ENCODE measurements around the gene ABCD4. TPM values are rescaled to one million over a fixed set of nuclear protein-coding genes. Genes with fewer than 3 reads are reported as not detected.

Gene ABCD4
- polyA plus RNA-seq, 2 of the 4 experiments (the other 2 are of a cell fraction), result 13.9 to 35.8 TPM

- POLR2A ChIA-PET, result no interaction called here
- WGBS (ENCODE audit: missing lambda C conversion rate), result 83% methylated on average over 10 of the region's 10 CpGs
- Histone ChIP-seq H3K4me1 (peaks cover 2% of the 10 kb centered on the region; the same call in 1 of the 3 replicates), H3K4me2 (no peak overlapping the region), H3K27ac (no peak overlapping the region), H3K9me3 (no peaks in the 10 kb centered on the region), H3K4me3 (no peak overlapping the region)
- FAIRE-seq, result no peak
- TF ChIP-seq EHF (CRISPR knock-in tag; IDR thresholded peaks at IDR 0.05) (no peak), JUN (IDR thresholded peaks at IDR 0.05) (no peak), FOSB (CRISPR knock-in tag; IDR thresholded peaks at IDR 0.05) (no peak), TFCP2L1 (CRISPR knock-in tag; IDR thresholded peaks at IDR 0.05) (no peak), TP53 (CRISPR knock-in tag; IDR thresholded peaks at IDR 0.05) (no peak), ZC3H11A (IDR thresholded peaks at IDR 0.05) (no peak), GATA3 (IDR thresholded peaks at IDR 0.05; ENCODE audit: borderline replicate concordance) (no peak), ELK1 (IDR thresholded peaks at IDR 0.05; ENCODE audit: low read depth, low read length) (no peak), CHD2 (IDR thresholded peaks at IDR 0.05; ENCODE audit: low read length, partially characterized antibody) (no peak), HOXB5 (CRISPR knock-in tag; IDR thresholded peaks at IDR 0.05) (no peak), EP300 (IDR thresholded peaks at IDR 0.05) (no peak), USF2 (IDR thresholded peaks at IDR 0.05) (no peak), CBX2 (IDR thresholded peaks at IDR 0.05; ENCODE audit: borderline replicate concordance, low read depth) (no peak), MAFK (IDR thresholded peaks at IDR 0.05; ENCODE audit: partially characterized antibody) (no peak), HOXA7 (CRISPR knock-in tag; IDR thresholded peaks at IDR 0.05) (no peak), EHMT2 (IDR thresholded peaks at IDR 0.05; ENCODE audit: low read depth) (no peak), PHF8 (IDR thresholded peaks at IDR 0.05; ENCODE audit: borderline replicate concordance, low read depth) (no peak), NR3C1 (IDR thresholded peaks at IDR 0.05) (no peak), HEYL (CRISPR knock-in tag; IDR thresholded peaks at IDR 0.05) (no peak)
- no peak for DNase-seq (ENCODE audit: low read depth in 1 of 2, low spot score in 1 of 2)
- ATAC-seq, result no peak
- CTCF ChIA-PET, result interaction anchor here (1.4 to 5.3 kb wide), 3 partner anchors 13 to 188 kb away, joined by 5 to 32 read pairs (median 6); no protein-coding TSS in a partner anchor
Observed at GRCh38 chr14:74299061-74299545, 3.6 kb downstream of the ABCD4 start.

GRCh38 chr14:74297986-74298385 is 4.7 kb downstream of the ABCD4 start:
- no peak overlapping the region for H3K27ac ChIP-seq
- no peak overlapping the region for H3K4me3 ChIP-seq
- 92% methylated on average over 10 of the region's 10 CpGs for WGBS (ENCODE audit: missing lambda C conversion rate)
- no peaks in the 10 kb centered on the region for H3K9me3 ChIP-seq
- TF ChIP-seq MAFK (IDR thresholded peaks at IDR 0.05; ENCODE audit: partially characterized antibody) (peak; percentile 38), ZFP36 (IDR thresholded peaks at IDR 0.05; ENCODE audit: borderline replicate concordance, partially characterized antibody) (no peak), FOSL2 (IDR thresholded peaks at IDR 0.05) (no peak), FOSL2 (CRISPR knock-in tag; IDR thresholded peaks at IDR 0.05) (no peak), CEBPB (IDR thresholded peaks at IDR 0.05) (no peak)
- peaks cover 2% of the 10 kb centered on the region; the same call in 1 of the 3 replicates for H3K4me1 ChIP-seq
- FAIRE-seq (no peak), DNase-seq (ENCODE audit: low read depth in 1 of 2, low spot score in 1 of 2) (no peak), ATAC-seq (no peak)
- no peak overlapping the region for H3K4me2 ChIP-seq
- ChIA-PET CTCF (interaction anchor here (1.4 to 5.8 kb wide), 6 partner anchors 11 to 187 kb away, joined by 4 to 41 read pairs (median 6); no protein-coding TSS in a partner anchor), POLR2A (no interaction called here)

GRCh38 chr14:74296037-74296467 is 6.7 kb downstream of the ABCD4 start:
- no peak for FAIRE-seq
- DNase-seq (ENCODE audit: low read depth in 1 of 2, low spot score in 1 of 2), result no peak
- no peaks in the 10 kb centered on the region for H3K9me3 ChIP-seq
- ChIA-PET POLR2A (no interaction called here), CTCF (interaction anchor here (0.7 to 5.8 kb wide), 8 partner anchors 11 to 185 kb away, joined by 3 to 43 read pairs (median 10); no protein-coding TSS in a partner anchor)
- no peak overlapping the region for H3K27ac ChIP-seq
- no peak overlapping the region for H3K4me2 ChIP-seq
- ATAC-seq, result no peak
- WGBS (ENCODE audit: missing lambda C conversion rate), result 93% methylated on average over 9 of the region's 9 CpGs
- H3K4me1 ChIP-seq, result no peaks in the 10 kb centered on the region; the same call in 2 of the 3 replicates
- H3K4me3 ChIP-seq, result no peak overlapping the region
- TF ChIP-seq MAZ (IDR thresholded peaks at IDR 0.05; ENCODE audit: borderline replicate concordance, low read depth, low read length) (no peak), FOSB (CRISPR knock-in tag; IDR thresholded peaks at IDR 0.05) (no peak)
